ENCODE results near the gene OR5K4.
A peak's percentile ranks its signal among the peaks of the same experiment; 100 is the strongest.

DNA sequence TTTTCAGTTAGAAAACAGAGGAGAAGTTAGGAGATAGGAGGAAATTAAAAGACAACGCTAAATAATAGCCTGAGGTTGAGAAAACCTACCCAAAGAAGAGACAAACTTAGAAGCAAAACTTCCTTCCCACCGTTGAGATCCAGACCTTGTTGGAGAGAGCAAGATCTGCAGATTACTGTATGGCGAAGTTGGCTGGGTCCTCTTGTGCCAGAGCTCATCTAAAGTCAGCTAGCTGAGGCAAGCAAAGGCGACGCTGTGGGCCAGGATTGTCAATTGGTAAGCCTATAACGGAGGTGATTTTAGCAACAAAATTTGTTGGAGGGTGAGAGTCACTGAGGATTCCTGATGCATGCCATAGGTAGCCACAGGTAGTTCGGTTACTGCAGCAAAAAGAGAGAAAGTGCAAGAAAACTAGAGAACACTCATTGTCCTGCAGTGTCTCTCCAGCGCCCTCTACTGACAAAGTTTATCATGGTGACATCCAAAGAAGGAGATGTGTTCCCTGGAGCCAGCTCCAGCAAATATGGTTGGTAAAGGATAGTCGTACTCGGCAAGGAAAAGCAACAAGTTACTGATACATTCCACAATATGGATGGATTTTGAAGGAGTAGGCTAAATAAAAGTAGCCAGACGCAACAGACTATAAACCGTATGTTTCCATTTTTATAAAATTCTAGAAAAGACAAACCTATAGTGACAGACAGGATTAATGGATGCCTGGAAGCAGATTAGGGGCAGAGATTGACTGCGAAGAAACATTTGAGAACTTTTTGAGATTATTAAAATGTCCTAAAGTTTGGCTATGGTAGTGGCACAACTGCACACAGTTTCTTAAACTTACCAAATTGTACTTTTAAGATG is 9.8 kb upstream of the OR5K4 start:
- TF ChIP-seq, protein P1, sequence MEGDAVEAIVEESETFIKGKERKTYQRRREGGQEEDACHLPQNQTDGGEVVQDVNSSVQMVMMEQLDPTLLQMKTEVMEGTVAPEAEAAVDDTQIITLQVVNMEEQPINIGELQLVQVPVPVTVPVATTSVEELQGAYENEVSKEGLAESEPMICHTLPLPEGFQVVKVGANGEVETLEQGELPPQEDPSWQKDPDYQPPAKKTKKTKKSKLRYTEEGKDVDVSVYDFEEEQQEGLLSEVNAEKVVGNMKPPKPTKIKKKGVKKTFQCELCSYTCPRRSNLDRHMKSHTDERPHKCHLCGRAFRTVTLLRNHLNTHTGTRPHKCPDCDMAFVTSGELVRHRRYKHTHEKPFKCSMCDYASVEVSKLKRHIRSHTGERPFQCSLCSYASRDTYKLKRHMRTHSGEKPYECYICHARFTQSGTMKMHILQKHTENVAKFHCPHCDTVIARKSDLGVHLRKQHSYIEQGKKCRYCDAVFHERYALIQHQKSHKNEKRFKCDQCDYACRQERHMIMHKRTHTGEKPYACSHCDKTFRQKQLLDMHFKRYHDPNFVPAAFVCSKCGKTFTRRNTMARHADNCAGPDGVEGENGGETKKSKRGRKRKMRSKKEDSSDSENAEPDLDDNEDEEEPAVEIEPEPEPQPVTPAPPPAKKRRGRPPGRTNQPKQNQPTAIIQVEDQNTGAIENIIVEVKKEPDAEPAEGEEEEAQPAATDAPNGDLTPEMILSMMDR (IDR thresholded peaks at IDR 0.05): peak in 2 of 3 experiments; percentile 49 to 53
- TF ChIP-seq POLR2A (IDR thresholded peaks at IDR 0.05): no peak

Data from testis (tissue), 2 donors.